ENCODE results near the gene COL15A1.

- TF ChIP-seq ZNF138 (CRISPR knock-in tag; IDR thresholded peaks at IDR 0.05; ENCODE audit: low read depth): no peak
- no peak for TF ChIP-seq TBP (CRISPR knock-in tag; IDR thresholded peaks at IDR 0.05)
- no peak for TF ChIP-seq ZBTB4 (CRISPR knock-in tag; IDR thresholded peaks at IDR 0.05; ENCODE audit: borderline replicate concordance)
These were observed 82.0 kb downstream of the COL15A1 start for GRCh38 chr9:99025616-99026270.
